ENCODE results near the gene BCLAF1.

DNA sequence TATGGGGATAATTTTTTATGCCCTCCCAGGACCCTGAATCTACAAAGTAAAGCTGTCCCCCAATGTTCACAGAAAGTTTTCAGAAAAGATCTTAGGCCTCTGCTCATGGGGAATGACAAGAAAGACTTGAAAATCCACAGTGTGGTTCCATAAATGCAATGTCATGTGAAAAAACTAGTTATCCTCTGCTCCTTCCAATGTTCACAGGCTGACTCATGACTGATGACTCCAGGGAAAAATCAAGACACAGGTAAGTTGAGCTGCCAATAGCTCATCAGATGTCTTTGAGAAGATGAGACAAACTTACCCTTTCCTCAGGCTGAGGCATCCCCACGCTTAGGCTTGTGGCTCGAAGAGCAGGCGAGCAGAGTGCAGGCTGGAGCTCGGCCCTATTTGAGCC, 14.8 kb upstream of the BCLAF1 start:
- TF ChIP-seq, protein P1, sequence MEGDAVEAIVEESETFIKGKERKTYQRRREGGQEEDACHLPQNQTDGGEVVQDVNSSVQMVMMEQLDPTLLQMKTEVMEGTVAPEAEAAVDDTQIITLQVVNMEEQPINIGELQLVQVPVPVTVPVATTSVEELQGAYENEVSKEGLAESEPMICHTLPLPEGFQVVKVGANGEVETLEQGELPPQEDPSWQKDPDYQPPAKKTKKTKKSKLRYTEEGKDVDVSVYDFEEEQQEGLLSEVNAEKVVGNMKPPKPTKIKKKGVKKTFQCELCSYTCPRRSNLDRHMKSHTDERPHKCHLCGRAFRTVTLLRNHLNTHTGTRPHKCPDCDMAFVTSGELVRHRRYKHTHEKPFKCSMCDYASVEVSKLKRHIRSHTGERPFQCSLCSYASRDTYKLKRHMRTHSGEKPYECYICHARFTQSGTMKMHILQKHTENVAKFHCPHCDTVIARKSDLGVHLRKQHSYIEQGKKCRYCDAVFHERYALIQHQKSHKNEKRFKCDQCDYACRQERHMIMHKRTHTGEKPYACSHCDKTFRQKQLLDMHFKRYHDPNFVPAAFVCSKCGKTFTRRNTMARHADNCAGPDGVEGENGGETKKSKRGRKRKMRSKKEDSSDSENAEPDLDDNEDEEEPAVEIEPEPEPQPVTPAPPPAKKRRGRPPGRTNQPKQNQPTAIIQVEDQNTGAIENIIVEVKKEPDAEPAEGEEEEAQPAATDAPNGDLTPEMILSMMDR (IDR thresholded peaks at IDR 0.05) = no peak
- no peak for TF ChIP-seq ZFX (IDR thresholded peaks at IDR 0.05; ENCODE audit: borderline replicate concordance)

All from 22Rv1 (cell line).